Tibial artery (tissue), 4 donors: ENCODE data around the gene RALB.

ENCODE experiments used
- DNase-seq, 2 donors: peaks; one replicate each; pipeline ENCODE4 v3.0.0-alpha.2; 2019
- H3K27ac ChIP-seq, 2 donors: fragments of 200-600 bp; sonication (generic) in 1 of 2; 1 replicate in 1 of 2; 2 replicates in 1 of 2; pipeline ENCODE4 v1.5.1; 2018 to 2019; ENCODE audit warnings: mild to moderate bottlenecking in 1 of 2
- H3K27me3 ChIP-seq, 2 donors: fragments of 200-600 bp; sonication (generic) in 1 of 2; one replicate each; pipeline versions ENCODE4 v1.5.1 to v1.6.0; 2016 to 2019
- H3K36me3 ChIP-seq, 3 donors: fragments of 200-600 bp; sonication (generic) in 2 of 3; one replicate each; pipeline ENCODE4 v1.5.1; 2016 to 2019; ENCODE audit warnings: mild to moderate bottlenecking in 2 of 3
- H3K4me1 ChIP-seq, 4 donors: fragments of 200-600 bp; sonication (generic) in 2 of 4; 1 replicate in 3 of 4; 2 replicates in 1 of 4; pipeline ENCODE4 v1.5.1; 2016 to 2019
- H3K4me3 ChIP-seq, 2 donors: fragments of 200-600 bp; sonication (generic) in 1 of 2; 1 replicate in 1 of 2; 2 replicates in 1 of 2; pipeline ENCODE4 v1.5.1; 2018 to 2019; ENCODE audit warnings: mild to moderate bottlenecking in 2 of 2
- H3K9me3 ChIP-seq, 3 donors: fragments of 200-600 bp; sonication (generic) in 1 of 3; one replicate each; pipeline ENCODE4 v1.5.1; 2016 to 2019
- CTCF ChIP-seq, 2 experiments: fragments of 200-600 bp in 1 of 2; fragments of 450-650 bp in 1 of 2; IDR thresholded peaks; one replicate each; pipeline ENCODE4 v1.5.1; 2017 to 2019; ENCODE audit warnings: antibody characterized with exemption in 2 of 2, mild to moderate bottlenecking in 1 of 2, moderate library complexity in 1 of 2
- intact Hi-C: fragments of 100-400 bp; cut with DNase I; formaldehyde crosslinking; loops from one replicate; pipeline ENCODE4 v1.15.0; 2023; ENCODE audit warnings: low total_unique reads

RALB gene

DNA sequence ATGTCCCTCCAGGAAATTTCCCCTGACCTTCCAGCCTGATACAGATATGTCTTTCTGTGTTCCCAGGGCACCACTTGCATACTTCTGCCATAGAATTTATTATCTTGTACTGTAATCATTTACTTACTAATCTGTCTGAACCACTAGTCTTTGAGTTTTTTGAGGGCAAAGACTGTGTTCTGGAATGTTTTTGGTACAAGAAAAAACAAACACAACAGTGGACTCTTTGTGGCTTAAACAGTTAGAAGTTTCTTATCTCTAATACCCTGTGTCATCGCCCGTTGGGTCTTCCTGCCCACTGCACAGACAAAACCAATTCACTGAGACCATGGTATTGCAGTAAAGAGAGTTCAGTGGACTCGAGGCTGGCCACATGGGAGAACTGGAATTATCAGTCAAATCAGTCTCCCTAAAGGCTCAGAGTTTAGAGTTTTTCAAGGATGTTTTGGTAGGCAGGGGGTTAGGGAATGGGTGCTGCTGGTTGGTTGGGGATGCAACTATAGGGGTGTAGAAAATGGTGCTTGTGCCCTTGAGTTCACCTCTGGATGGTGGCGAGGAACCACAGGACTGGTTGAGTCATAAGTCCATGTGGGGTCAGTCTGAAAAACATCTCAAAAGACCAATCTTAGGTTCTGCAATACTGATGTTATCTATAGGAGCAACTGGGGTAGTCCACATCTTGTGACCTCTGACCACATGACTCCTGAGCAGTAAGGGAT is 20.3 kb downstream of the RALB start:
- no peak for TF ChIP-seq CTCF (IDR thresholded peaks at IDR 0.05)
- Histone ChIP-seq H3K9me3 (no peaks in the 10 kb centered on the region), H3K4me3 (no peak overlapping the region), H3K4me1 (no peaks in the 10 kb centered on the region), H3K27me3 (no peaks in the 10 kb centered on the region), H3K36me3 (no peaks in the 10 kb centered on the region), H3K27ac (no peak overlapping the region)
- DNase-seq: no peak
- intact Hi-C loops: no loop called here

DNA sequence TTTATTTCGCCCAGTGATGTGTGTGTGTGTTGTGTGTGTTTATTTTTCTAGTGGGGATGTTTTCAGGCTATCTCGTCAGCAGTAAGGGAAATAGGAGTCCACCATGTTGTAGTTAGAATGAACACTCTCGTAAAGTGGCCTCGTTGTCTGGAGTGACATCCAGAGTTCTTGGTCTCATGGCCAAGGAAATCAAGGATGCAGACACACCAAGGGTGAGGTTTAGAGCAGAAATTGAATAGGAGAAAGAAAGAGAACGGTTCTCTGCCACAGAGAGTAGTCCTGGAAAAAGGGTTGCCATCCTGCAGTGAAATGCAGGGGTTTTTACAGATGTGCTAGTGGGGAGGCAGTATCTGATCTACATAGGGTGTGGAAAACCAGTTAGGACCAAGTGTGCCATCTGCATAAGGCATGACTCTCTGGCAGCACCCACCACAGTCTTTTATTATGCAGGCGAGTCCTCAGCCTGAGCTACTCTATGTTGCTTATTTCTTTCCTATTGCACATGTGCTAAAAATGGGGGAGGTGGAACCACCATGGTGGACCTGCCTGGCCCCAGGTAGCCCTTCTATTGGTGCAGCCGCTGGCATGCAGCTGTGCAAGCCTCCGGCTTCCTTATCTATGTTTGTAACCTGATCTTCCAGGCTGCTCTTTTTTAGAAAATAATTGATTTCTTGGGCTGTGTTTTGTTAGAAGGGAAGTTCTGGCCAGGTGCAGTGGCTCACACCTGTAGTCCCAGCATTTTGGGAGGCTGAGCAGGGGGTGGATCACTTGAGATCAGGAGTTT is 23.2 kb downstream of the RALB start:
- intact Hi-C loops: no loop called here
- no peaks in the 10 kb centered on the region for H3K4me1 ChIP-seq
- H3K27ac ChIP-seq: no peak overlapping the region

GRCh38 chr2:120277505-120278205 is 25.0 kb downstream of the RALB start:
- no peak overlapping the region for H3K27ac ChIP-seq
- peaks cover 4 to 24% (median 21%) of the 10 kb centered on the region in 3 donors for H3K36me3 ChIP-seq
- intact Hi-C loops: no loop called here
- H3K4me3 ChIP-seq: no peak overlapping the region
- no peaks in the 10 kb centered on the region for H3K27me3 ChIP-seq
- TF ChIP-seq CTCF (IDR thresholded peaks at IDR 0.05): no peak
- no peak for DNase-seq
- no peaks in the 10 kb centered on the region for H3K9me3 ChIP-seq
- no peaks in the 10 kb centered on the region for H3K4me1 ChIP-seq

More for the DNA sequence above, 23.2 kb downstream of the RALB start:
- H3K27me3 ChIP-seq: no peaks in the 10 kb centered on the region
- peaks cover 4 to 24% (median 21%) of the 10 kb centered on the region in 3 donors for H3K36me3 ChIP-seq
- no peaks in the 10 kb centered on the region for H3K9me3 ChIP-seq
- no peak for TF ChIP-seq CTCF (IDR thresholded peaks at IDR 0.05)
- DNase-seq: no peak
- no peak overlapping the region for H3K4me3 ChIP-seq

DNA sequence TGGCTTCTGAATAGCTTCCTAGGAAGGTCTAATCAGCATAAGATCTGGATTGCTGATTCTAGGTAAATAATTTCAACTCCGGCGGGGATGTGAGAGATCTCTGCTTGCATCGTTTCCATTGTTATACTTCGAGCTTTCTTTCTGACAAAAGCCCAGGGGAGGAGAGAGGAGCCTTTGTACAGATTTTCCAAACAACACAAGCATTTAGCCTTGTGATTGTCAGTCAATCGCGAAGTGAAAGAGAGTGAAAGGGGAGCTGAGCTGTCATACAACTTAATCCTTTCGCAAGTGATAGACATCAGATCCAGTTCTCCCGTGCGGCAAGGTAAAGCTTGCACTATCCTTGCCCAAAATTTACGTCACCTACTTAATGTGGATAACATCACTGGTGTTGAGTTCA is 26.2 kb downstream of the RALB start:
- peaks cover 0 to 2% (median 0%) of the 10 kb centered on the region in 4 donors for H3K4me1 ChIP-seq
- no peaks in the 10 kb centered on the region for H3K9me3 ChIP-seq
- no peak for DNase-seq
- H3K4me3 ChIP-seq: no peak overlapping the region
- intact Hi-C loops: no loop called here
- H3K27me3 ChIP-seq: no peaks in the 10 kb centered on the region
- no peak for TF ChIP-seq CTCF (IDR thresholded peaks at IDR 0.05)
- peaks cover 4 to 24% (median 21%) of the 10 kb centered on the region in 3 donors for H3K36me3 ChIP-seq
- no peak overlapping the region for H3K27ac ChIP-seq

- intact Hi-C loops: no loop called here
- TF ChIP-seq CTCF (IDR thresholded peaks at IDR 0.05): no peak
- Histone ChIP-seq H3K4me1 (peaks cover 0 to 2% (median 0%) of the 10 kb centered on the region in 4 donors), H3K4me3 (no peak overlapping the region), H3K36me3 (peaks cover 4 to 24% (median 21%) of the 10 kb centered on the region in 3 donors), H3K9me3 (no peaks in the 10 kb centered on the region), H3K27me3 (no peaks in the 10 kb centered on the region), H3K27ac (no peak overlapping the region)
- DNase-seq: no peak
These were observed 27.1 kb downstream of the RALB start for GRCh38 chr2:120279708-120280107.
